Erythroblast (primary cell): ENCODE data around the gene USP3.

Experiments
- GATA1 ChIP-seq: IDR thresholded peaks from 2 replicates; pipeline ENCODE4 v1.6.1; 2011; ENCODE audit warnings: low read depth, mild to moderate bottlenecking, control low read depth, low read length, moderate library complexity
- POLR2A ChIP-seq: IDR thresholded peaks from 2 replicates; pipeline ENCODE4 v1.6.1; 2011; ENCODE audit warnings: mild to moderate bottlenecking, low read length

DNA sequence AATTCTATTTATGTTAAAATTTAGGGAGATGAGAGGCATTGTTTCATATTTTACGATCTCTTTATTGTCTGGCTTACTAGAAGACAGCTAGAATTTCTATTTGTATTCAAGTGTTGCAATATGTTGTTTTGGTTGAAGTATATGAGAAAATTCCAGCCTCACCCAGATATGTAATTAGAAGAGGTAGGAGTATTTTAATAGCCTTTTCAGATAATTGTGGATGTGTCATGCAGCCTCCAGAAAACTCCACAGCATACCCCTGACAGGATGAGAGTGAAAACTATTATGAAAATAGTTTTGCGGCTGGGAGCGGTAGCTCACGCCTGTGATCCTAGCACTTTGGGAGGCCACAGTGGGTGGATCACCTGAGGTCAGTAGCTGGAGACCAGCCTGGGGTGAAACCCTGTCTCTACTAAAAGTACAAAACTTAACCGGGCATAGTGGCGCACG, 21.5 kb upstream of the USP3 start:
- no peak for TF ChIP-seq POLR2A
- no peak for TF ChIP-seq GATA1
